HG03095 (cell line): Measurements from ENCODE around the gene MYO5A.

Experiments
- ATAC-seq: cut with Tn5 transposase; IDR thresholded peaks from one replicate; pipeline ENCODE4 v1.9.1; 2021; ENCODE audit warnings: moderate library complexity; ENCODE audit not compliant: unreplicated experiment

MYO5A gene

DNA sequence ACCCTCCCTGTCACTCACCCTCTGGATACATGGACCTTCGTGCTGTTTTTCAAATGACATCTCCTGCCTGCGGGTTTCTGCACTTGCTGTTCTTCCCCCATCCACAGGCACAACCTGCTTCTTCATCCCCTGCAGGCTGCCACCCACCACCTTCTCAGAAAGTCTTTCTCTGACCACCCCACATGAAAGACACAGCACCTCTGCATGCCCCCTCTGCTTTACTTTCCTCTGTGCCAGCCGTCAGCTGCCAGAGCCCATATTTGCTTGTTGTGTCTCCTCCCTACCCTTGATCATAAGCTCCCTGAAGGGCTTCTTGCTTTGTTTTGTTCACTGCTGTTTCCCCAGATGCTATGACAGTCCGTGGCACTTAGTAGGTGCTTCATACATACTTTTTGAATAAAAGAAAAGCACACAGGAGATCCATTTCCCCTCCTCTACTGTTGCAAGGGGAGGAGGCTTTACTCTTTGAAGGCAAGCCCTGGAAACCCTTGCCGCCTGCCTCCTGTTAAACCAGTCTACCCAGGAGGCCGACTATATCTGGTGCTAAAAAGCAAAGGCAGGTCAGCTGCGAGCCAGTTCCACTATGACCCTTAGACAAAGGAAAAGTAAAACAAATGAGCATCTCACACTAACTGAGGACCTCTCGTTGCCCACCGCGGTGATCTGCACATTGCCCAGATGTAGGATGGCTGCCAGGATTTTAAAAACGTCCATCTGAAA, 265.0 kb downstream of the MYO5A start:
- ATAC-seq, result no peak

DNA sequence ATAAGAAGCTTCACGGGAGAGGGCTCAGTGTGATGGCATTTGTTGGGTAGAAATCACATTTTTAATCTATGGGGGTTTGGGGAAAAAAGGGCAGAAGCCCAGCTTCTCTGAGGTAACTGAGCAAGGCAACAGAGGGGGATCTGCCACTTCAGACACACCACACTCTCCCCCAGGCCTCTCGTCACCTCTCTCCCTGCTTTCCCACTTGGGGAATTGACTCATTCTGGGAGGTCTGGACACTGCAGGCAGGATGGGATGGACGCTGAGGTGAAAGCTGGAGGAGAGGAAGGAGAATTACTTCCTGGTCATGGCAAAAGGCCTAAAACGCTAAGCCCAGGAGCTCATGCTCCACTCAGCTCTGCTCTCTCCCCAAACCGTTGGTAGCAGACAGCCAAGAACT, 266.3 kb downstream of the MYO5A start:
- no peak for ATAC-seq

DNA sequence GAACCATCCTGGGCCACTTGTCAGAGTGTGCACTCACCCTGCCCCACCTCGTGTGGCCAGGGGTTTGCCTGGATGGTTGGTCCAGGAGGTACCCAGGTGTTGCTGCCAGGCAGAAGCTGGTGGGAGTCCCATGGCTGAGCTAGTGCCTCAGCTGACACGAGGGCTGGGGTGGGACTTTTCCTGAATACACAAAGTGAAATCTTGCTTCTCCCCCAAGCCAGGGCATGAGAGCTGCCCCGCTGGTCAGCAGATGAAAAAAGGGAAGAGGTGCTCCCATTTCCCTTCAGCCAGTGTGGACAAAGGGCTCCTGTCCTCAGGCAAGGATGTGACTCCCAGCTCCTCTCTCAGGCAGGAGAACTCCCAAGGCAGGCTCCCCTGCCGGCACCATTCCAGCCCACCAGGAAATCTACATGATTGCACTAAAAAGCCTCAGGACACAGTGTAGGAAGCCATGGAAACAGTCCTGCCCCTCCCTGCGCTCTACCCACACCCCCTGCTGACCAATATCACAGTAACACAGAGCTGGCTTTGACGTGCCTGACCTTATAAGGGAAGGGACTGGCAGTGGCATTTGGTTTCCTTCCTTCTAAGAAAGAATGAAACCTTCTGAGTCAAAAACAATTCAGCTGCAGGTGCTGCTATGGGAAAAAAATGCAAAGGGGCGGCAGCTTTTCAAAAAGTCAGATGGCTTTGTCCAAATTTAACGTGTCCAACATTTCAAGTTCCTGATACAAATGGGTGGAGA, 267.0 kb downstream of the MYO5A start:
- ATAC-seq, result peak; percentile 93

DNA sequence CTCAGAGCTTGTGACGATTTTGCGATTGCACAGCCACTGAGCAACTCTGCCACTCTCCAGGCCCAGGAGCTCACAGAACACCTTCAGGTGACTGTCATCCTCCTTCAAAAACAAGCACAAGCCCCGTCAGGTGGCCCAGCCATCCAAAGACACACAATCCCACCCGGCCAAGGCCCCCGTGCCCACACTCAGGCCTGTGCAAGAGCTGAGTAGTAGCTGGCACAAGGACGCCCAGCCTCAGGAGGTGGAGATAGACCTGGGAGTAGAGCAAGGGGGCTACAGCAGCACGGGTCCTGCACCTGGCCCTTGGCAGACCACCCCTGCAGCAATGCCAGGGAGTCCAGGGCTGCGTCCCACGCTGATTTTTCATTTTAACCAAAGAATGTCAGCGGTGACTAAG, 267.7 kb downstream of the MYO5A start:
- ATAC-seq, result no peak

DNA sequence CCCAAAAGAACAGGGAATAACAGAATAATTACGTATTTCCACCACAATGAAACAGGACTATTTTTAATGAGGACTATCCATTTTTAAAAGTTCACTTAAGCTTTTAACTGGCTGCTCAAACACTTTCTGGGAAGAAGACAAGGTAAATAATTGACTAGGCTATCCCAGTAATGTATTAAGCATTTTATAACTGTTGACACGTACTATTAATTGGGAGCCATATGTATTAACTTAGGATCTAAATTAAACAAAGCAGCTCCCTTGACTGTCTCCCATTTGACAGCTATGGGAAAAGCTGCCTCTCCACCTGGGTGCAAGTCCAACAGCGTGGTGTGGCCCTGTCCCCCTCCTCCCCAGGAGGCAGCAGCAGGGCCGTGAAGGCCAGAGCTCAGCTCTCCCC, 269.2 kb downstream of the MYO5A start:
- no peak for ATAC-seq

DNA sequence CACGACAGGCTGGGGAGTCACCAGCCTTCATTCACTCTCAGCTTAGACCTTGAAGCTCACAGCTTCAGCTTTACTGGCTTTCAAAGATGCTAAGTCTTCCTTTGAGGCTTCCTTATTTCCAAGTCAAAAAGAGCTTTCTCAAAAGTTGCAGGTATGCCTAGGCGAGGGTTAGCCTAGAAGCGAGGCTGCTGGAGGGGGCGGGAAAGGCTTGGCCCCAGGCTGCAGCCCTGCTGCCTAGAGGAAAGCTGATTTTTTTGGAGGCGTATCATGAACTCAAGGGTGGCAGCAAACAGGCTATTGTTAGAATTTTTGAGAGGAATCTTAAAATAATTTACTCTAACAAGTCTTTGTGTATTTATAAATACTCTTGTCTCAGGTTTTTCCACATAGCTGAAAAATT, 270.2 kb downstream of the MYO5A start:
- ATAC-seq, result no peak

DNA sequence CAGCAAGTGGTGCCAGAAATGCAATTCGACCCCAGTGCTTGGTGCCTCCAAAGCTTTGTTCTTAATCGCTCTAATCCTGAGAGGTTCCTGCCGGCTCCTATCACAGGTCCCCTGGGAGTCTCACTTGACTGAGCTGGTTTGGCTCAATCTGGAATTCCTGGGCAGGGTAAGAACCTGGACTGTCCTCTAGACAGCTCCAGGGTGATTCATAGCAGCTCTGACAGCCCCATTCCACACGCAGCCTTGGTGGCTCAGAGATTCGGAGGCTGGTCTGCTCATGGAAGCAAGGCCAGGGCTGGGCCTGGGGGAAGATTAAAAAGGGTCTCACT, 271.0 kb downstream of the MYO5A start:
- ATAC-seq, result no peak
